Mucosa of rectum (tissue), 2 donors: ENCODE results near the gene XXYLT1.
"Not testable (repeated sequence)": the region's sequence is repeated elsewhere in the genome, so short reads cannot be mapped to it uniquely, and the experiment has no call there.

Experiments used
- H3K27ac ChIP-seq, 2 donors: one replicate each; pipeline ENCODE4 v1.7.0; 2013; ENCODE audit warnings: inconsistent platforms in 2 of 2, low read depth in 2 of 2, low read length in 2 of 2
- H3K27me3 ChIP-seq, 2 donors: one replicate each; pipeline ENCODE4 v1.7.0; 2013; ENCODE audit warnings: low read length in 2 of 2; ENCODE audit not compliant: control insufficient read depth in 2 of 2, insufficient read depth in 2 of 2
- H3K36me3 ChIP-seq, 2 donors: one replicate each; pipeline ENCODE4 v1.7.0; 2013; ENCODE audit warnings: low read length in 2 of 2; ENCODE audit not compliant: control insufficient read depth in 2 of 2, insufficient read depth in 2 of 2
- H3K4me1 ChIP-seq, 2 donors: one replicate each; pipeline ENCODE4 v1.7.0; 2013; ENCODE audit warnings: low read length in 2 of 2, mild to moderate bottlenecking in 1 of 2; ENCODE audit not compliant: control insufficient read depth in 2 of 2, insufficient read depth in 2 of 2
- H3K4me3 ChIP-seq, 2 donors: one replicate each; pipeline ENCODE4 v1.7.0; 2013; ENCODE audit warnings: low read length in 2 of 2
- H3K9ac ChIP-seq, 2 donors: one replicate each; pipeline ENCODE4 v1.7.0; 2013; ENCODE audit warnings: low read length in 2 of 2, low read depth in 1 of 2, mild to moderate bottlenecking in 1 of 2
- H3K9me3 ChIP-seq, 2 donors: one replicate each; pipeline ENCODE4 v1.7.0; 2013; ENCODE audit warnings: low read length in 2 of 2; ENCODE audit not compliant: control insufficient read depth in 2 of 2
- donor health status: healthy.
- donor health status: Normal muscosa, but diverticular disease.

Gene XXYLT1

DNA sequence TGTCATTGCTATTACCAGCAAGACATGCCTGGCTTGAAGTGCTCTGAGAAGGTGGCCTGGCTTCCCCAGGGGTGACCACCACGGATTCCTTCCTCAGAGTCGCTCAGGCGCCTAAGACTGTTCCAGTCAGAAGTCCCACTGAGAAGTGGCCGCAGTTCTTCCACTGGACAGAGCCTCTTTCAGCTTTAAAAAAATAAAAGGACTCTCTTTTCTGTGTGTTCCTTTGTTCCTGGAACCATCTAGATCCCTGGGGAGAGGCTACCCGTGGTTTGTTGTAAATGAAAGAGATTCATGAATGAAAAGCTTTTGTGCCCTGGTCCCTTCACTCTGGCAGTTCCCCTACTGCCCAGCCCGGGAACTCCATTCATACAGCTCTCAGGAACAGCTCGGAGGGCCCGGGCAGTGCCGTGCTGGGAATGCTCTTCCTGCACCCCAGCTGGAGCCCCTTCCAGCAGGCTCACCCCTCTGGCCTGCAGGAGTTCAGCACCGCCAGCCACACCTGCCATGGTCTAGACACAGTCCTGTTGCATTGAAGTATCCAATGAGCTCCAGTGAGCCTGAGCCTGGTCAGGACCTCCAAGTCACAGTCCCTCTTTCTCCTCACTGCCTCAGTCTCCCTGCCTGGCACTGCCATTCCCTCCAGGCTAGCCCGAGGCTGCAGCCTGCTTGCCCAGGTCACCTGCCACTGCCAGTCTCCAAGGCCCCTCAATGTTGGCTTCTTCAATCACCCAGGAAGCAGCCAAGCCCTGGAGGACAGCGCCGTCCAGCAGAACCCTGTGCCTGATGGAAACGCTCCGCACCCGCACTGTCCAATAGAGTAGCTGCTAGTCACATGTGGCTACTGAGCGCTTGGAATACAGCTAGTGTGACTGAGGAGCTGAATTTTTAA is 75.4 kb downstream of the XXYLT1 start:
- Histone ChIP-seq H3K4me1 (no peaks in the 10 kb centered on the region), H3K9ac (no peak overlapping the region), H3K4me3 (no peak overlapping the region), H3K9me3 (no peaks in the 10 kb centered on the region), H3K27me3 (no peaks in the 10 kb centered on the region), H3K27ac (no peak overlapping the region), H3K36me3 (no peaks in the 10 kb centered on the region)

DNA sequence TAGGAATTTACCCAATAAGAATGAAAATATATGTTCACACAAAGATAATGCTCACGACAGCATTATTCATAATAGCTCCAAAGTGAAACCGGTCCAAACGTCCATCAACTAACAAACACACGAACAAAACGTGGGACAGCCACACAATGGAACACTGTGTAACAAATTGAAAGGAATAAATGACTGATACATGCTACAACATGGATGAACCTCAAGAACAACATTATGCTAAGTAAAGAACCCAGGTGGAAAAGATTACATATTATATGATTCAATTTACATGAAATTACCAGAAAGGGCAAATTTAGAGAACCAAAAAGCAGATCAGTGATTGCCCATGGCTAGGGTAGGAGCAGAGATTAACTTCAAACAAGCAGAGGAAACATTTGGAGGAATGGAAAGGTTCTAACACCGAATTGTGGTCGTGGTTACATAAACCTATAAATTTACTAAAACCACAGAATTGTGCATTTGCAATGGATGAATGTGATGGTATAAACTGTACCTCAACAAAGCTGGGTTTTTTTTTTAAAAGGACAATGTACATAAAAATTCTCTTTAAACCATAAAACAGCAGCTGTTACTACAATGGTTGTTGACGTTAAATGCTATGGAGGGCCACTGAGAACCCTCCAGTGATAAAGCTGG is 76.3 kb downstream of the XXYLT1 start:
- no peak overlapping the region for H3K4me3 ChIP-seq
- H3K27ac ChIP-seq, result no peak overlapping the region
- no peaks in the 10 kb centered on the region for H3K9me3 ChIP-seq
- no peaks in the 10 kb centered on the region for H3K36me3 ChIP-seq
- H3K9ac ChIP-seq, result no peak overlapping the region
- H3K27me3 ChIP-seq, result no peaks in the 10 kb centered on the region
- no peaks in the 10 kb centered on the region for H3K4me1 ChIP-seq

DNA sequence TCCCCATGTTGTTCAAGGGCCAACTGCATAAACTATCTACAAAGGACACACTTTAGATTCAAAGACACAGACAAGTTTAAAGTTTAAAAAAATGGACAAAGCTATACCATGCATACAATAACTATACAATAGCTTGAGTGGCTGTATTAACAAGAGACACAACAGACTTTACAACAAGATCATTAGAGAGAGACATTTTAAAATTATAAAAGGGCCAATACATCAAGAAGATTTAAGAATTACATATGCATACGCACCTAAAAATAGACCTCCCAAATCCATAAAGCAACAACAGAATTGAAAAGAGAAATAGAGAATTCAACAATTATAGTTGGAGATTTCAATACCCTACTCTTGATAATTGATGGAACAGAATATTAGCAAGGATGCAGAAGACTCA is 79.4 kb downstream of the XXYLT1 start:
- H3K27ac ChIP-seq, result no peak overlapping the region
- H3K4me3 ChIP-seq, result no peak overlapping the region
- H3K36me3 ChIP-seq, result no peaks in the 10 kb centered on the region
- no peak overlapping the region for H3K9ac ChIP-seq
- no peaks in the 10 kb centered on the region for H3K4me1 ChIP-seq
- no peaks in the 10 kb centered on the region for H3K9me3 ChIP-seq
- H3K27me3 ChIP-seq, result no peaks in the 10 kb centered on the region

DNA sequence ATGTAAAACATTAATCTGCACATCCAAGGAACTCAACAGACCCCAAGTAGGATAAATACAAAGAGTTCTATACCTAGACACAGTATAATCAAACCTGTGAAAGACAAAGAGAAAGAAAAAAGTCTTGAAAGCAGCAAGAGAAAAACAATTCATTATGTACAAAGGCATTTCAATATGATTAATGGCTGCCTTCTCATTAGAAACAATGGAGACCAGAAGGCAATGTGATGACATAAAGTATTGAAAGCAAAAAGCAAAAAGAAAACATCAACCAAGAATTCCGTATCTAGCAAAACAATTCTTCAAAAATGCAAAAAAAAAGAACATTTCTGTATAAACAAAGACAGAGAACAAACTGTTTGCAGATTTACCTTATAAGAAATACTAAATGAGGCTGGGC is 81.1 kb downstream of the XXYLT1 start:
- Histone ChIP-seq H3K27ac (no peak overlapping the region), H3K4me3 (no peak overlapping the region), H3K36me3 (no peaks in the 10 kb centered on the region), H3K4me1 (peaks cover 0 to 3% of the 10 kb centered on the region in 2 donors), H3K9me3 (no peaks in the 10 kb centered on the region), H3K27me3 (no peaks in the 10 kb centered on the region), H3K9ac (no peak overlapping the region)

DNA sequence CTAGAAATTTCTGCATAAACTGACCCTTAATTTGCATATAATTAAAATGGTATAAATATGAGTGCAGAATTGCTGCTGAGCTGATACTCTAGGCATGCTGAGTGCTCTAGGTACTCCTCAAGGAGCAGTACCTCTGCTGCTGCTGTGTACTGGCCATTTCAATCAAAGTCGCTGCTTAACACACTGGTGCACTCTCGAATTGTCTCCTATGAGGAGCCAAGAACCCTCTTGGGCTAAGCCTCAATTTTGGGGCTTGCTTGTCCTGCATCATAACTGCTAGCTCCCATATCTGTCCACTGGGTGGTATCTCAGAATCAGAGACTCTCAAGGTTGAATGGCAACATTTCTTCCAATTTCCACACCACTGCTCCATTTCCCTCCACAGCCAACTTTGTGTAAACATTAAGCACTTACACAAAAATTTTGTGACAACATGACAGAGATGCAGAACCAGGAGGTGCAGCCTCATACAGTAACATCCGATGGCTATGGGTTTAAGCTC is 82.5 kb downstream of the XXYLT1 start:
- Histone ChIP-seq H3K9ac (no peak overlapping the region), H3K4me1 (peaks cover 0 to 3% of the 10 kb centered on the region in 2 donors), H3K4me3 (no peak overlapping the region), H3K36me3 (no peaks in the 10 kb centered on the region), H3K9me3 (no peaks in the 10 kb centered on the region), H3K27ac (peak overlapping the region in 1 of 2 donors; percentile 3), H3K27me3 (no peaks in the 10 kb centered on the region)

DNA sequence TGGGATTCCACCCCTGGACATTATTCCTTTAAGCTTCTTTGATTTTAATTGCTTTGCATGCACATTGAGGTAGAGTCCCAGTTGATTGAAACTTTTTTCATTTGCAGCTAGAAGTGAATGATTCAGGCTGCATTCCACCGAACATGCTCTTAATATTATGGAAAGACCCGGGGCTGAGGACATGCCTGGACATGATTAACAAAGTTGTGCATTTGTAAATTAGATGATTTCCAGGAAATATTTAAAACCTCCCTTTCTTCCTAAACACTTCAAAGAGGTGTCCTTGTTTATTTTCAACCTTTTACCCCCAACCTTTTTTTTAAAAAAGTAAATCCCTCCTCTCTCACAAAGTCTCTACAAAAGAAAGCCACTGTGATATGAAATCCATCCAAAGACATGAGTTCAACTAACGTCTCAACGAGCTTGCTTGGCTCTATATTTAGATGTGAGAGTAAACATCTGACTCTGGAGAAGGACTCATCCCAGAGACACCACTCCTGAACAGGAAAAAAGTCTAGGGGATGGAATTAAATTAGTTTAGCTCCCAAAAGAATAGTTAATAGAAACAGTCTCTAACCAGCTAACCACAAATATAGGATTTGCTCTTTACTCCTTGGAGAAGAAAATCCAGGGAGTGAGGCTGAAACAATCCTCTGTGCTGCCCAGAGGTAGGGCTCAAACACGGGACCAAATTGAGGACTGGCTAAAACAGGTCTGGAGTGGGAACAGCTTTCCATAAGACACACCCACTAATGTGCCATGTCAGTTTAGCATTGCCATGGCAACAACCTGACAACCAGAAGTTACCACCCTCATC is 83.1 kb downstream of the XXYLT1 start:
- Histone ChIP-seq H3K36me3 (no peaks in the 10 kb centered on the region), H3K27ac (peak overlapping the region in 1 of 2 donors; percentile 3), H3K9ac (no peak overlapping the region), H3K4me1 (peaks cover 0 to 3% of the 10 kb centered on the region in 2 donors), H3K4me3 (no peak overlapping the region), H3K9me3 (no peaks in the 10 kb centered on the region), H3K27me3 (no peaks in the 10 kb centered on the region)

DNA sequence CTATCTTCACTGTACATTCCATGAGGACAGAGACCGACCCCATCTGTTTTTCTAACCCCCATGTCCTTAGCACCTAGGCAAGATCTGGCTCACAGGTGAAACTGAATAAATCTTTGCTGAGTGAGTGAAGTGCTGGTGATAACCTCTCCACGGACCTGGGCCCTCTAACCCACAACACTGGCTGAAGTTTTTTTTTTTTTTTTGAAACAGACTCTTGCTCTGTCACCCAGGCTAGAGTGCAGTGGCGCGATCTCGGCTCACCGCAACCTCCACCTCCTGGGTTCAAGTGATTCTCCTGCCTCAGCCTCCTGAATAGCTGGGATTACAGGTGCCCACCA is 84.3 kb downstream of the XXYLT1 start:
- H3K9me3 ChIP-seq, H3K4me3 ChIP-seq, H3K4me1 ChIP-seq, H3K27ac ChIP-seq, H3K27me3 ChIP-seq, H3K9ac ChIP-seq, H3K36me3 ChIP-seq: not testable (repeated sequence)

DNA sequence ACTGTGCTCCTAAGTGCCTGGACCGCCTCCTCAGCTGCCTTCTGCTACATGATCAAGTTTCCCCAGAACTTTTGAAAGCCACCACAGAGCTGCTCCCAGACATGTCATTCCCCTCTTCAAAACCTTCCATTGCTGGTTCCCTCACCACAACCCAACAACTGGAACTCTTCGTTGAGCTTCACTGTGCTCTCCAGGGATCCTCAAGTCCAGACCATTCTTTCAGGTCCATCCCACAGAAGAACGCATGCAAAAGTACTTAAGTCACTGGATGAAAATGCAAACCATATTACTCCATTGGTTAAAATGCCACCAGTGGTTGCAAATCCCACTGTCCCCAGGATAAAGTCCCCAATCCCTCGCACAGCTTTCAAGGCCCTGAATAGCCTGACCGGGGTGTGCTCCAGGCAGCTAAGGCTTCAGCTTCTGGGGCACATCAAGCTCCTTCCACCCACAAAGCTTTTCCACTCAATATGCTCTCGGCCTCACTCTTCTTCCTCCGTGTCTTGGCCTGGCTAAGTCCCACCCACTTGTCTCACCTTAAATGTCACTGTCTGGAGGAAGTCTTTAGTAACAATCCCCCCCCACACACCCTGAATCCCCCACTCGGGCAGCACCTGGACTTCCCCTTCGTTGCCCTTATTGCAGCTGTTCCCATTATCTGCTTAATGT is 84.8 kb downstream of the XXYLT1 start:
- Histone ChIP-seq H3K9ac (no peak overlapping the region), H3K4me3 (no peak overlapping the region), H3K27me3 (no peaks in the 10 kb centered on the region), H3K9me3 (no peaks in the 10 kb centered on the region), H3K4me1 (peaks cover 0 to 3% of the 10 kb centered on the region in 2 donors), H3K27ac (no peak overlapping the region), H3K36me3 (no peaks in the 10 kb centered on the region)

DNA sequence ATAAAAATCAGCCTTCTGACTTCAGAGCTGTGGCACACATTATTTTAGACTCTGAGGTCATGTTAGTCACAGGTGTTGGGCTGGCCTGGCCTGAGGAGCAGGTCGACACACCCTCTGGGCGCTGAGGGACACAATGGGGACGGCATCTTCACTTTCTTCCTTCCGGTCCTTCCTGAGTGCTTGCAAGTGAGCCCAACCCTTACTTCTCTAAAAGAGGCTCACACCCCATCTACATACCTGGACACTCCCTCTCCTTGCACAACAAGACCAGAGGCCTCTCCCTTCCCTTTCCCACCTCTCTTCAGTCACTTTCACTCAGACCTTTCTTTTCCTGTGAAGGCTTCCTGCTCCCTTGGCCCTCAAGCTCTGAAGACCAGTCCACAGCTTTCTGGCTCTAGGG is 85.4 kb downstream of the XXYLT1 start:
- Histone ChIP-seq H3K27ac (no peak overlapping the region), H3K4me1 (peaks cover 0 to 3% of the 10 kb centered on the region in 2 donors), H3K27me3 (no peaks in the 10 kb centered on the region), H3K9ac (no peak overlapping the region), H3K4me3 (no peak overlapping the region), H3K9me3 (no peaks in the 10 kb centered on the region), H3K36me3 (no peaks in the 10 kb centered on the region)
